HG03097 (cell line): ENCODE data around the gene FAAH2.
"Not testable (repeated sequence)": the region's sequence is repeated elsewhere in the genome, so short reads cannot be mapped to it uniquely, and the experiment has no call there.

Experiments used
- ATAC-seq: cut with Tn5 transposase; IDR thresholded peaks from one replicate; pipeline ENCODE4 v1.9.1; 2021; ENCODE audit not compliant: unreplicated experiment, low FRiP score

Gene FAAH2

GRCh38 chrX:57286507-57287251 is at the start of gene FAAH2:
Gene FAAH2 (plus strand): TSS chrX:57286706. CDS start chrX:57286826, 120 bp downstream.
- peak; percentile 72 for ATAC-seq

- no peak for ATAC-seq
Measured at GRCh38 chrX:57241967-57242366, 44.5 kb upstream of the FAAH2 start.

- ATAC-seq, result no peak
Measured at GRCh38 chrX:57251965-57252364, 34.5 kb upstream of the FAAH2 start.

- ATAC-seq, result no peak
Measured at GRCh38 chrX:57265126-57265525, 21.4 kb upstream of the FAAH2 start.

- ATAC-seq, result no peak
Measured at GRCh38 chrX:57266275-57266674, 20.2 kb upstream of the FAAH2 start.

GRCh38 chrX:57266871-57267270 is 19.6 kb upstream of the FAAH2 start:
- no peak for ATAC-seq

GRCh38 chrX:57267308-57267707 is 19.2 kb upstream of the FAAH2 start:
- ATAC-seq, result no peak

- no peak for ATAC-seq
Measured at GRCh38 chrX:57270980-57271379, 15.5 kb upstream of the FAAH2 start.

GRCh38 chrX:57282568-57282967 is 3.9 kb upstream of the FAAH2 start:
- no peak for ATAC-seq

GRCh38 chrX:57285001-57285400 is 1.5 kb upstream of the FAAH2 start:
- no peak for ATAC-seq

GRCh38 chrX:57289089-57289488 is 2.6 kb downstream of the FAAH2 start:
- no peak for ATAC-seq

- no peak for ATAC-seq
Measured at GRCh38 chrX:57294961-57295360, 8.5 kb downstream of the FAAH2 start.

GRCh38 chrX:57295679-57296078 is 9.2 kb downstream of the FAAH2 start:
- not testable (repeated sequence) for ATAC-seq

- ATAC-seq, result no peak
Measured at GRCh38 chrX:57313583-57314215, 27.2 kb downstream of the FAAH2 start.

- no peak for ATAC-seq
Measured at GRCh38 chrX:57329008-57329407, 42.5 kb downstream of the FAAH2 start.

GRCh38 chrX:57335790-57336189 is 49.3 kb downstream of the FAAH2 start:
- not testable (repeated sequence) for ATAC-seq

GRCh38 chrX:57353472-57354132 is 67.1 kb downstream of the FAAH2 start:
- ATAC-seq, result no peak

GRCh38 chrX:57364145-57364544 is 77.6 kb downstream of the FAAH2 start:
- ATAC-seq, result no peak

- no peak for ATAC-seq
Measured at GRCh38 chrX:57366430-57366829, 79.9 kb downstream of the FAAH2 start.

GRCh38 chrX:57367649-57368048 is 81.1 kb downstream of the FAAH2 start:
- ATAC-seq, result no peak

GRCh38 chrX:57368158-57368557 is 81.7 kb downstream of the FAAH2 start:
- no peak for ATAC-seq

GRCh38 chrX:57379296-57379695 is 92.8 kb downstream of the FAAH2 start:
- no peak for ATAC-seq
